HG03139 (cell line): Measurements from ENCODE around the gene KPNB1.

Experiments
- ATAC-seq: cut with Tn5 transposase; IDR thresholded peaks from one replicate; pipeline ENCODE4 v1.9.1; 2021; ENCODE audit not compliant: unreplicated experiment

Gene KPNB1

DNA sequence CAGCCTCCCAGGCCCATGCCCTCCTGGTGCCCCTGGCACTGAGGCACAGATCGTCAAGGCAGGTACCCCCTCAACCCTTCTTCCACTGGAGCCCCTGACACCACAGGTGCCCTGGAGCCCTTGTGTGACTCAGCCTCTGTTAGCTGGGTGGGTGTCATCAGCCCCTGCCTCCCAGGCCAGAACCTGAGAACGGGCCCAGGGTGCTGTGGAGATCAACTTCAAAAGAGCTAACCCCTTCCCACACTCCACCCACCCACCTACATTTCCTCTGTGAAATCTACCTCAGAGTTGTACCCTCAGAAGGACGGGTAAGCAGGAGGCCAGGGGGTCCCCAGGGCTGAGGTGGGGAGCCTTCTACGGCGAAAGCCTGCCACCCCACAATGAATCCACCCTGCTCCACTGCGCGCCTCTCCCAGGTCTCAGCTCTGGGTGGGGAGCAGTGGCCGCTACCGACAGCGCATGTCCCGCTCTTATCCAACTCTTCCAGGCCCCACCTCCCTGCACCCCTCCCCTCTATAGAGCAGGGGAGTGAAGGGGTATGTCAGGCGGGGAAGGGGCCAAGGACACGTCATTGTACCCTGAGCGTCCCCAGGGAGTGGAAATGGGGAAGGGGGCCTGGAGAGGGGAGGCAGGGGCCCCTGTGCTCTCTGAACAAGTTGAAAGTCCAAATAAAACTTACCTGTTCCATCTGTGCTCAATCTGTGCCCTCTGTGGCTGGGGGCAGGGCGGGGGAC lies 61.8 kb downstream of the KPNB1 start:
- no peak for ATAC-seq

- ATAC-seq: no peak
Observed at GRCh38 chr17:47712330-47713023, 62.8 kb downstream of the KPNB1 start.

DNA sequence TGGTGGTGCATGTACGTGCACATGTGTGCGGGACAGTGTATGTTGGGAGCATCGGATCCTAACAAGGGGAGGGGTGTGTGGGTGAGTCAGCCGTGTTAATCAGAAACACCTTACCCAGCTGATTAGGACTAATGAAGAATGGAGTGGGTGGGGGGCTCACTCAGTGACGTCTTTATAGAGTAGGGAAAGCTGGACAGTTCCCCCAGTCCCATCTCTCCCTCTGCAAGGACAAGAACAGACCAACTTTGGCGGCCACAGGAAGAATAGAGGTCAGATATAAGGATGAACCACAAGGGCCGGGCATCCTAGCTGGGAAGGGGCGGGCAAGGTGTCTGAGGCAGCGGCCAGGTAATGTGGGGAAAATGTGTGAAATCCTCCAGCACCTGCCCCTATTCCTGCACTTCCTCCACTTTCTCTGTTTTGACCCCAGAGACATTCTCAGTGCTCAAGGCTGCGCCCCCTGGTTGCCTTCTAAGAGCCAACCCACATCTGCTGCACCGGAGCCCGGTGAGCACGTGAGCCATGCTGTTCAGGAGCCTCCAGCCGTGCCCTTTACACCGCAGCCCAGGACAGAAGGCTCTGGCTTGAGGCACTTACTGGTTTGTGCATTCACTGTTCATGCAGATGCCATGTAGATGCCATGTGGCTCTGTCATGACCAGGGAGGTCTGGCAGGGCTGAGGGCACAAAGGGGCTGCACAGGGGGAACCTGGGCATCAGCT lies 64.4 kb downstream of the KPNB1 start:
- no peak for ATAC-seq

- no peak for ATAC-seq
Observed at GRCh38 chr17:47714773-47715396, 65.2 kb downstream of the KPNB1 start.

GRCh38 chr17:47715669-47716325 lies 66.1 kb downstream of the KPNB1 start:
- ATAC-seq: no peak

DNA sequence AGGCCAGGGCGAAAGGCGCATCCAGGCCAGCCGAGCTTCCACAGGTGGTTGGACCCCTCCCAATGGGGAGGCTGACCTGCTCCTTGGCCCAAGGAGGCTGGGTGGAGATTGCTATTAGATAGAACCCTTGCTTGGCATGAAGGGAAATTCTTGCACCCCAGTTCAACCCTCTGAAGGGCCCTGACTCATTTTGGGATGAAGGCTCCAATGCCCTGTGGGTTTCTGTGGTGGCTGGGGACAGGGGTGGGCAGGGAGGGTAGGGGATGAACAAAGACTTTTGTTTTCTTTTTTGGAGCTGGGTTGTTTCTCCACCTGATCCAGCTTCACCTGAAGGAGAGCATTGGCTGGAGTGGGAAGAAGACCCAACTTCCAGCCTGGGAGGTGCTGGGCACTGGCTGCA lies 66.7 kb downstream of the KPNB1 start:
- no peak for ATAC-seq

DNA sequence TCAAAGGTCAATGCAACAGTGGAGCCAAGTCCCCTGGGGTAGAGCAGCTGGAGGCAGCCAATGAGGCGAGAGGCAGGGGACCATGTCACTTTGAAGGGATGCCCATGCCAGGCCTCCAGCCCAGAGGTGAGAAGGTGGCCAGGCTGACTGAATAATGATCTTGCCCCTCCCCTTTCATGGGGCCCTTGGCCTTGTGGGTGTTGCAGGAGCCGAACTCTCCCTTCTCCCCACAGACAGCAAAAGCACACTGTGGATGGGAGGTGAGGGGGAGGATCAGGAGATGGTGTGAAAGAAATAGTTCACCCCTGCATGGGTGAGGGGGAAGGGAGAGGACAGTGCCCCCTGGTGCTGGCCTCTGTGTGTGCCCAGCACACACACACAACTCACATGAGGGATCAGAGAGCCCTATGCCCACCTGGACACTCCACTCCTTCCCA lies 67.6 kb downstream of the KPNB1 start:
- no peak for ATAC-seq

GRCh38 chr17:47717979-47718621 lies 68.4 kb downstream of the KPNB1 start:
- ATAC-seq: no peak

GRCh38 chr17:47718634-47719405 lies 69.1 kb downstream of the KPNB1 start:
- no peak for ATAC-seq

DNA sequence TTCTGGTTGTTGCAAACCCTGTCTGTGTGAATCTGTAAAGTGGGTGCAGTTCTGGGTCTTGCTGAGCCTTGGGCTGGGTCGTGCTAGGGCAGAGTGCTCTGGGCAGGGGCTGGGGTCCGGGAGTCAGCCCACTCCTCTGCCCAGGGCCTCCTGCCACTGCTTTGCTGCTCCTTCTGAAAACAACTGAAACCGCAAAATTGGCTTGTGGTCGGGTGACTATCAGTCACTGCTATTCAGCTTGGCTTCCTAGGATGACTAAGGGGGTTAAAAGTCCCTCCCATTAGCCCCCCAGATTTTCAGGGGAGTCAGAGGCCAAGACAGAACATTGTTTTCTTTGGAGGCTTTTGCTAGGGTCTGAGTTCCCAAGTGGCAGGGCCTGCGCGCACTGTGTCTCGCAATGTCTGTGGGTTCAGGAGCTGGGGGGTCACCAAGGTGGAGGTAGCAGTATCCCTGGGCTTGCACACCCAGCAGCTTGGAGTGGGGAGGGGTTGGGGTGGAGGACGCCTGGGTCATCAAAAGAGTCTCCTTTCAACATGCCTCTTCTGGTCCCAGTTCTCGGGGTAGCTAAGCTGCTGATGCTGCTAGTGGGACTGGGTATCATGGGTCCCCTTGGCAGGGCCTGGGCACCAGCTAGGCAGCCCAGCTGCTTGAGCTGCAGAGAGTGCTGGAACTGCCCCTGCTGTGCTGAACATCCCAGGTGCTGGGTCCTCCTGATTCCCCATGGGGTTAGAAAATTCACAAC lies 69.9 kb downstream of the KPNB1 start:
- no peak for ATAC-seq

GRCh38 chr17:47720196-47720595 lies 70.5 kb downstream of the KPNB1 start:
- no peak for ATAC-seq

GRCh38 chr17:47720754-47721533 lies 71.2 kb downstream of the KPNB1 start:
- ATAC-seq: no peak

DNA sequence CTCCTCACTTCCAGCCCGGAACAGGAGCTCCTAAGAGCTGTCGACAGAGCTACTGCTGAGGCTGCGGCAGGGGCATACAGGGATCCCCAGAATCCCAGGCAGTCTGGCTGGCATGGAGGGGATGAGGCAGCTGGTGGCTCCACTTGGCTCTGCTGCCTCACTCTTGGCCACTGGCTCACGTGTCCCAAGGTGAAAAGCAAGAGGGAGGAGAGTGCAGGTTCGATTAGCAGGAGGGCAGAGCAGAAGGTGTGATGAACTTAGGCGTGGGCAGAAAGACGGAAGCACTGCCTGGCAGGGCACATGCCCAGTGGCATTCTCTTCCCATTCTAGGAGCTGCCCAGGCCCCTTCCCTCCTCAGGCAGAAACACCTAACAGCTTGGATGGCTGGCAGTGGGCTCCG lies 72.0 kb downstream of the KPNB1 start:
- no peak for ATAC-seq

GRCh38 chr17:47724705-47725104 lies 75.0 kb downstream of the KPNB1 start:
- ATAC-seq: no peak

DNA sequence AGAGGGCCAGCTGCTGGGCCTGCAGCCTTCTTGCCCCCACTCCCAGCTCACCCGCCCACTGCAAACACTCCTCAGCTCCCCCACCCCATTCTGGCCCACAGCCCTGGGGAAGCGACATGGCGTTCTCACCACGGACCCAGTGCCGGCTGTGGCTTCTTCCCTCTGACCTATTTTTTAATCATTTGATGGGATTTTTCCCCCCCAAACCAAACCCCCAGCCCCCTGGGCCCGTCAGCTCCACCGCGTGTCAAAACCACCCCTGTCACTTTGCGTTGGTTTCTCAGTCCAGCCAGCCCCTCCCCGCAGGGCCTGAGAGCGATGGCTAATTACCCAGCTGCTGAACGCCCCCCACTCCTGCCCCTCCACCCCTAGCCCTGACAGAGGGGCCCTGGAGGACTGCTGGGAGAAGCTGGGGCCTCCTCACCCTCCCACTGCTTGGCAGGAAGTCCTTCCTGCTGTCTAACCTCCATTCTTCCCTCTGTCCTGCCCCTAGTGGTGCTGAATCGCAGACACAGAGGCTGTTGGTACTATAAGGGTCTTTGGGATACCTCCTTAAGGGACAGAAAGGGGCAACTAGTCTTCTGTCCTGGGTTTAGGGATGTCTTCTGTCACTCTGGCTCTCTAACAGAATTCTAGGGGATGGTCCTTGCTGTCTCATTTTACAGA lies 75.9 kb downstream of the KPNB1 start:
- no peak for ATAC-seq

GRCh38 chr17:47726796-47727703 lies 77.3 kb downstream of the KPNB1 start:
- no peak for ATAC-seq

DNA sequence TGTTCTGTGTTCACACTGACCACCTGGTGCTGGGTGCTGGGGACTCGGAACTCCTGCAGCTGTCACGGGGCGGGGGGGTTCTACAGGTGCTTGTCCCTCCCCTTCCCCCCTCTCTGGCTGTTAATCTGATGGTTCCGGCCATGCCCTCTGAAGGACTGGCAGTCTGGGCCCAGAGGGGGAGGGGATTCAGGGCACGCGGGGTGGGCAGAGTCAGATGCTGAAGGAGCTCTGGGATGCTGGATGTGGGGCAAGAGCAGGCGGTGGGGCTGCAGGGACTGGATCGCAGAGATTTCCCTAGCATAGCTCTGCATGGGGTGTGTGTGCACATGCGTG lies 78.0 kb downstream of the KPNB1 start:
- ATAC-seq: no peak
